Fibroblast of villous mesenchyme (primary cell): ENCODE measurements around the gene NAT10. TPM values are rescaled to one million over a fixed set of nuclear protein-coding genes. Genes with fewer than 3 reads are reported as not detected.
A peak's percentile ranks its signal among the peaks of the same experiment; 100 is the strongest.

Experiments
- DNase-seq: peaks from one replicate; pipeline ENCODE4 v3.0.0-alpha.2; 2010; ENCODE audit warnings: low read depth
- H3K4me3 ChIP-seq: 2 replicates; pipeline ENCODE4 v1.5.1; 2011; ENCODE audit warnings: low read depth, mild to moderate bottlenecking, low read length
- CTCF ChIP-seq: IDR thresholded peaks from 2 replicates; pipeline ENCODE4 v1.5.1; 2012; ENCODE audit warnings: low read depth, mild to moderate bottlenecking, low read length; ENCODE audit not compliant: insufficient read depth
- total RNA-seq: library from RNA; depleted of rRNA; stranded (reverse); fragments of >200 nt; gene quantifications from 2 replicates; pipeline ENCODE4 v1.2.3, GENCODE V29; 2012

The NAT10 gene
- total RNA-seq, 1 donor = 35.4 TPM

DNA sequence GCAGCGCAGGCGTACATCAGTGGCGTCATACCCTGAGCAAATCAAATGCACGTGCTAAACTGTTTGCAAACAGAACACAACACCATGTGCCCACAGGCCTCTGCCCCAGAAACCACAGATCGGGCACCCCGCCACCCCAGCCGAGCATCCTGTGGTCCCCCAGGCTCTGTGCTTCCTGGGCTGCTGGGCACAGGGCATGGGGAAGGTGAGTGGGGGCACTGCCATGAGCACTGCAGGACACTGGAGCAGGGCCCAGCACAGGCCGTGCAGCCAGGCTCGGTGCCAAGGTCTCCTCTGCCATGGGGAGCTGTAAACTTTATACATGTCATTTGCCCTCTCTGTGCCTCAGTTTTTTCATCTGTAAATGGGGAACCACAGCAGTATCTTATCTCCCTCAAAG lies 62.5 kb downstream of the NAT10 start:
- H3K4me3 ChIP-seq = no peak overlapping the region
- TF ChIP-seq CTCF = no peak
- no peak for DNase-seq

DNA sequence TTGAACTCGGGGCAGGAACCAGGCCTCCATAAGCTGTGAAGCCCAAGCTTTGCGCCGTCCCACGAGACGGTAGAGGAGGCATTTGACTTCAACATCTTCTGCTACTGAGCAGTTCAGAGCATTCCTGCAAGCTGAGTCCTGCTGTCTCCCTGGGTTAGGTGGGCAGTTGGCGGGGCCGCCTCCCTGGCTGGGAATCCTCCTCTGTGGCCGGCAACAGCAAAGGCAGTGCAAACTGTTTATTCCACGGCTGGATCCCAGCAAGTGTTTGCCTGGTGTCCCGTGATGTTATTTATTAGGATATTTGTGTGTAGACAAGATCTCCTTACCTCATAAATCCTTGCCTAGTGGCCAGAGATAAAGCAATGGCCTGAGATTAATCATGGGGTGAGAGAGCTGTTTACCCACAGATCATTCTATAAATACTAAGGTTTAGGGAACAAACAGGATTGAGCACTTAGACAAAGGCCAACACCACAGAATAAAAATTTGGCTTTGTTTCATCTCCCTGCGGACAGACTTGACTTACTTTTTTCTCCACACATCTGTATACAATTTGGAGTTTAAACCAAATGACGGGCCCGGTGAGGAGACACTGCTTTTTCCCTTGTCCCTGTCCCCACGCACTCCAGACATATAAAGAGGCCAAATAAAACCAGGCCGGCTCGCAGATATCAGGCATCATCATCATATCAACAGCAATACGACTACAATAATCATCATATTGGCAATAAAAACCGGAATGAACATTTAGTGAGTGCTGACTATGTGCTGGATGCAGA lies 63.4 kb downstream of the NAT10 start:
- TF ChIP-seq CTCF = no peak
- no peak overlapping the region for H3K4me3 ChIP-seq
- peak; percentile 78 for DNase-seq

GRCh38 chr11:34169686-34170085 lies 64.3 kb downstream of the NAT10 start:
- no peak overlapping the region for H3K4me3 ChIP-seq
- TF ChIP-seq CTCF = no peak
- DNase-seq = no peak

- TF ChIP-seq CTCF = no peak
- no peak for DNase-seq
These were observed 67.6 kb downstream of the NAT10 start for GRCh38 chr11:34173050-34173449.

GRCh38 chr11:34174412-34175041 lies 69.1 kb downstream of the NAT10 start:
- H3K4me3 ChIP-seq = peak overlapping the region; percentile 49
- DNase-seq = peak; percentile 67
- peak; percentile 95 for TF ChIP-seq CTCF

More at GRCh38 chr11:34173050-34173449, 67.6 kb downstream of the NAT10 start:
- H3K4me3 ChIP-seq = no peak overlapping the region

DNA sequence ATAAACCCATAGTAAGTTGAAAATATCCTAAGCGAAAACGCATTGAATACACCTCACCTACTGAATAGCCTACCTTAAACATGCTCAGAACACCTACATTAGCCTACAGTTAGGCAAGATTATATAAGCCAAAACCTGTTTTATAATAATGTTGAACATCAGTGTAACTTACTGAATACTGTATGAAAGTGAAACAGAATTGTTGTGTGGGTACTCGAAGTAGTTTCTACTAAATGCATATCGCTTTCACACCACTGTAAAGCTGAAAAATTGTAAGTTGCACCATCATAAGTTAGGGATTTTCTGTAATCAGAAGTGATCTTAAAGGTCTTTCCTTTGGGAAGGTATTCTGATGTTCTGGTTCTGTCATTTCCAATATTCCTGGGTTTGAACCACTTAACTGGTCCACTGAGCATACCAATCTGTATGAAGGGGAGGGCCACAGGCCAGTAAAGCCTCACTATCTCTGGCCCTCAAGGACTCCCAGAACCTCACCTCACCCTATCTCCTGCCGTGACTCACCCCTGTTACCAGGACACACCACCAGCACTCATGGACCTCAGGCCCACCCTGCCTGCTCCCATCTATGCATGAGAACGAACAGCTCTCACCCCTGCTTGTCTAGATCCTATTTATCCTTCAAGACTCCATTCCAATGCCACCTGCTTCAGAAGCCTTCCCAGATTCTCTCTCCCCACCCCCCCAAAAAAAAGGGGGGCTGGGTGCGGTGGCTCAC lies 70.0 kb downstream of the NAT10 start:
- H3K4me3 ChIP-seq = no peak overlapping the region
- no peak for TF ChIP-seq CTCF
- no peak for DNase-seq
